T-helper 1 cell treated with Interleukin-12 subunit alpha and Interleukin-12 subunit beta and Interleukin-4 antibody, amounts not matched to agents 30 ng/mL and 1 ng/mL, for 36 hours (primary cell): ENCODE measurements around the gene PTPRG. TPM values are rescaled to one million over a fixed set of nuclear protein-coding genes. Genes with fewer than 3 reads are reported as not detected.

ENCODE experiments used
- intact Hi-C: fragments of 100-400 bp; cut with micrococcal nuclease; formaldehyde crosslinking; loops from one replicate; pipeline ENCODE4 v1.15.1; 2024
- total RNA-seq: library from RNA; stranded (reverse); gene quantifications from 2 replicates; pipeline ENCODE4 v1.2.3, GENCODE V29; 2022

The PTPRG gene
- total RNA-seq, 1 donor from 2014 or later, result 2.5 TPM

DNA sequence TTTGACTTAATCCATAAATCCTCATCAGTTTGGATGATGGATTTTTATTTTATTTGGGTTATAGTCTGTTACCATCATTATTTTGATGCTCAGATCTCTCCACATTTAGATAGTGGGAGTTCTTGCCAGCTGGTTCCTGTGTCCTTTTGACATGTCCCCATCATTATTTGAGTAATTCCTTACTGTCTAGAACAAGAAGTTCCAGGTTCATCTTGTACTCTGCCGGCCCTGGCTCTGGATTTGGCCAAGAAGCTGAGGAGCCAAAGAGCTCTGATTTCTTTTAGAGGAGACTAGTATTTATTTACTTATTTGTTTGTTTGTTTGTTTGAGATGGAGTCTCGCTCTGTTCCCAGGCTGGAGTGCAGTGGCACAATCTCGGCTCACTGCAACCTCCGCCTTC, 54.3 kb downstream of the PTPRG start:
- intact Hi-C loops, result no loop called here

DNA sequence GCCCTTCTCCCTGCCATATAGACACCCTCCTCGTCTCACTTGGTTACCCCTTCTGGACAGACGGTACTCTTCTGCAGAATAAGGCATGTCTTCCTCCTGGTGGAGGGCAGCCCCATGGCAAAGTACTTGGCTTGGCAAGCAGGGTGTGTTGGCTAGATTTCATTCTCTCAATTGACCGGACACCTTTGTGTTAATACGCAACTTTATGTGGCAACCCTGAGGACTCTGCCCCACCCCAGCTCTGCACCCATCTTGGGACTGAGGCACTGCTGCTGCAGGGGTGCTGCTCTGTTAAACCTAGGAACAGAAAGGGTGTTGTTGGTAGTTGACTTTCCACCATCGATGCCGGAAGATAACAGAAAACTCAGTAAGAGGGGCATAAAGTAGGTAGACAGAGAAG, 55.2 kb downstream of the PTPRG start:
- intact Hi-C loops, result no loop called here

DNA sequence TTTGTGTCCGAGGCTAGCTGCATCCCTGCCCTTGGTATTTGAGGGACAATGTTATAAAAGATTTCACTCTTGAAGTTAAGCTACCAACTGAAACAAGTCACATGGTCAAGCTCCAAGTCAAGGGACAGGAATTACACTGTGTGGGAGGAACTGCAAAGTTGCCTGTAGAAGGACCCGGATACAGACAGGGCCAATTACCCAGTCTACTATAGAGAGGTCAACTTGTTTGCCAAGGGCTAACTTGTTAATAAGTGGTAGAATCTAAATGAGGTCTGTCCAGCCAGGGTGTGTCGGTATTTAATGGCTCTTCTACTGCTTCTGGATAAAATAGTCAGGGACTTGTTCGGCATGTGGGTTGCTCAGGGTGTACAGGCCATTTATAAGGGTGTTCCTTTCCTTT, 55.7 kb downstream of the PTPRG start:
- intact Hi-C loops, result no loop called here

DNA sequence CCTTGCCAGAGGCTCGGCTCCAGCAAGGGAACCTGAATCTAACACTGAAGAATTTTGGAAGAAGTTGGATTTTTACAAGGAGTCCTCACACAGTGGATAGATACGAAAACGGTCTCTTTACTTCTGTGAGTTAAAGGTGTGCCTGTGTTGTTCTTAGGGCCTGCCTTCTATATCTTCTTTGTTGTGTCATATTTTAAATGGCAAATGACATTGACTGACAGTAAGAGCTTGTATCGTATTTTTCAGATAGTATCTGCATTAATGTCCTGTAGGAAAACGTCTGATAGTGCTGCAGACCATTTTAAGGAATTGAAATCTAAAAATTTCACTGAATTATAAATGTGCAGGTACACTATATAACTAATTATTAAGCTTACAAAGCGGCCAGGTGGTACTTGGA, 56.3 kb downstream of the PTPRG start:
- intact Hi-C loops, result no loop called here

DNA sequence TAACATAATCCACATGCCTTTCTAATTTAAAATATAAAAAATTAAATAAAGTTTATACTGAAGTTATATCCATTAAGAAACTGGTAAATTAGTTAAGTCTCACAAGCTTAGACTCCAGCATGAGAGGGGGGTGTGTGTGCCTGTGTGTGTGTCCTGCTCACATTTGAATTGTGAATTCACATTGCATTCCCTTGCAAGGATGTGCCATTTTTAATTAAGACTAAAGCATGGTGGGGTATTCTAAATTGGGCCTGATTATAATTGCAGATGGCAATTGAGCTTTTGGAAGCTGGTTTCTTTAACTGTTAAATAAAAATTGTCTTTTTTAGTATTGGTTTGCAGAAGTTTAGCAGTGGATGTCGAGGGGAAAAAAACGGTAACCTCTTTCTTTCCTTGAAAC, 56.9 kb downstream of the PTPRG start:
- intact Hi-C loops, result no loop called here

DNA sequence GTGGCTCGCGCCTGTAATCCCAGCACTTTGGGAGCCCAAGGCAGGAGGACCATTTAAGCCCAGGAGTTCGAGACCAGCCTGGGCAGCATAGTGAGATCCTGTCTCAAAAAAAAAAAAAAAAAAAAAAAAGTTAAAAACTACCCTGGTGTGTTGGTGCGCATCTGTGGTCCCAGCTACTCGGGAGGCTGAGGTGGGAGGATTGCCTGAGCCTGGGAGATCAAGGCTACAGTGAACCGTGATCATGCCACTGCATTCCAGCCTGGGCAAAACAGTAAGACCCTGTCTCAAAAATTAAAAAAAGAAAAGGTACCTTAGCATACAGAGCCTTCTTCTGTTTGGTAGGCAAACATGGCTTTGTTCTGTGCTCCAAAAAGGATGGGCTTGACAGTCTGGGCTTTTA, 57.5 kb downstream of the PTPRG start:
- intact Hi-C loops, result no loop called here

DNA sequence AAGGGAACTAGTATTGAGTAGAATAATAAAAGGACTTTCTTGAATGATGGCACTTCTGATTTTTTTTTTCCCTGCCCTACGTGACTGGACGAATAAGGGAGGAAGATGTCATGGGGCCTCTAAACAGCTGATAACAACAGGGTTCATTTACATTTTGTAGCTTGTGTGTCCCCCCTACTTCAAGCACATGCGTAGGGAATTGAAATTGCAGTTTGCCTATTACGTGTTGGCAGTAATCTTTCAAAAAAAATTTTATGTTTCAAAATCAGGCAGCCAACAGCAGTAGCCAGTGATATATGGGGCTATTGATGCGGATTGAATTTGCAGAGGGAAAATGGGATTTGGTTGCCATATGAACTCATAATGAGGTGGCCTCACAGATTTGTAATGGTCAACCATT, 58.7 kb downstream of the PTPRG start:
- intact Hi-C loops, result no loop called here

DNA sequence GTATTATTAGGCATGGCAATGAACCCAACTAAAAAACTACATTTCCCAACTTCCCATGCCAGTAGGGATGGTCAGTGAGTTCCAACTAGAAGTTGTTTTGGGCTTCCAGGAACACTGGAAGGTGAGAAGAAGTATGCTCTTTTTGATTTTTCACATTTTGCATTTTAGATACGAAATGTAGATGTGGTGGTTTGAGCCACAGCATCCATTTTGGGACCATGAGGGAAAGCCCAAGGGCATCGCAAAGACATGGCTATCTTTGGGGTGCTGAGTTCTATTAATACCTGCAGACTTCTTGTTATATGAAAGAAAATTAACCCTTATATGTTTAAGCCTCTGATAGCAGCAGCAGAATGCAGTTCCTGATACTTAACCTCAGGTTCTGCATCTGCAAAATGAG, 62.9 kb downstream of the PTPRG start:
- intact Hi-C loops, result no loop called here

DNA sequence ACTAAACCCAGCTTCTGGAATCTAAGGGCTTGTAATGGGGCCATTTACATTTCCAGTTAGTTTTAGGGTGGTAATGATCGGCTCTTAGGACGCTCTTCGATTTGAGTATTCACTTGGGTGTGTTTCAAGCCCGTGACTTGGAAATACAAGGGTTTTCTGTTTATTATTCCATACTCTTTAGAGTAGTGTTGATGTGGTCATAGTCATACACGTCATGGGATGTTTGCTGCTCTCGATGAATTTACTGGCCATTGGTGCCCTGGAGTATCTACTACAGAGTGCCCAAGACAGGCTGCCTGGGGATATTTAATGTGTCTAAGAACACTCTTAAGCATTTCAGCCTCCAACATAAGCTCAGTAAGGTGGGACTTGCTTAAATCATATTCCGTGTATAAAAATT, 64.1 kb downstream of the PTPRG start:
- intact Hi-C loops, result no loop called here

DNA sequence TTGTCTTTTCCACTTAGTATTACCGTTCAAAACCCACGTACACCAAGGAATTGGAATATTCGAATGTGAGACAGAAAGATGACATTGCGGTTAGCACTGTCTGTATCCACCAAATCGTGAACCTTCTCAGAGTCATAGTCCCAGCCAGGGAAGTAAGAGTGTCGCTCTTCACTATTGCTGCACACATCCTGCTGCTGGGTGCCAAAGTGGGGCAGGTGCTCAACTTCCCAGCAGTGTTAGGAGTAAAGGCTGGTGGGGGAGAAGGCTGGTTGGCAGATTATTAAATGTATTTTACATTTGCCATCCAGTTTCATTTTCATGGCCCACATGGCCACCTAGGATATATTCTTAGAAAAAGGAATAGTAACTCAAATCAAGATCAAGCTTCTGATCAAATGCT, 65.1 kb downstream of the PTPRG start:
- intact Hi-C loops, result no loop called here

DNA sequence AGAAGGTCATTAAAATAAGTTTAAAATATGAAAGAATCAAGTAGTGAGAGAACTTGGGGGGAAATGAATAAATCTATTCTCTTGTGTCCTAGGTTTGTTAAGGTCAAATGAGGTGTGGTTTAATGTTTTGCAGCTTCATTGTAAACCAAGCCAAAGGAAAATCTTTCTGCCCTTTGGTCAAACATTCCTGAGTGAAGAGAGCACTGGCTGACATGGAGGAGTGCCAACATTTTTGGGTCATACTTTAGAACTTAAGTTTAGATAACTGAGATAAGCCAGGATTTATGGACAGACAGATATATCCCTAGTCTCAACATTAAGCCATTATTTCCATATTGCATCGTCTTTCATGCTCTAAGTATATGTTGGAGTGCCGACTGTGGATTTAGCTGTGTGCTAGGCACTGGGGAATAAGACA, 66.4 kb downstream of the PTPRG start:
- intact Hi-C loops, result no loop called here

DNA sequence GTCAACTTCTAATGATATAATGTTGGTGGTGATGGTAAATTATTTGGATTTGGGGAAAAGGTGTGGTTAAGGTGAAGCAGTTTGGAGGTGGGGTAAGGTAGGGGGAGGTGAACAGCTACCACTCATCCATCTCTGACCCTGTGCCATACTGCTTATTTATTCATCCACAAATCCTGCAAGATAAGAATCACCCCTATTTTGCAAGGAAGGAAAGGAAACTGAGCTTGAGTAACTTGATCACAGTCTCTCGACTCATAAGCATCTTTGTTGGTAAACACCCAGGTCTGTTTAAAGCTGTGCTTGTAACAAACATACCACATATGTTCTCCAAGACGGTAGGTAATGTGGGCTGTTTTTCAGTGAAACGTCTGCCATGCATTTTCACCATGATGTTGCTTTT, 67.3 kb downstream of the PTPRG start:
- intact Hi-C loops, result no loop called here

DNA sequence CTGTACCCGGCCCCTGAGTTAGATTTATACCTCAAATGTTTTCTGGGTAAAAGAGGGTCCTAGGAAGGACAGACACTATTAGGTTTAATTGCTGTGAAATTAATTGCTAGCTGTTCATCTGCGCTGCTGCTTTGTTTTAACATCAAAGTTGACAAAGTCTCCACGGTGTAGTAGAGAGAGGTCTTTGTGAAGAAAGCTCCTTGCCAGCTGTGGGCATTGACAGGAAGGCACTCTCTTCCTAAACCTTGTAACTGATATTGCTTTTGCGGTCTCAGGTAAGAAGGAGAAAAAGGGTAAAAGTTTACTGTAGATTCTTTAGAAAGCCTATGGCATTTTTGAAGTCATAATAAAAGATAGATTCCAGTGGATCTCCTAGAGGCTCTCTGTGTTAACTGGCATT, 68.1 kb downstream of the PTPRG start:
- intact Hi-C loops, result no loop called here

DNA sequence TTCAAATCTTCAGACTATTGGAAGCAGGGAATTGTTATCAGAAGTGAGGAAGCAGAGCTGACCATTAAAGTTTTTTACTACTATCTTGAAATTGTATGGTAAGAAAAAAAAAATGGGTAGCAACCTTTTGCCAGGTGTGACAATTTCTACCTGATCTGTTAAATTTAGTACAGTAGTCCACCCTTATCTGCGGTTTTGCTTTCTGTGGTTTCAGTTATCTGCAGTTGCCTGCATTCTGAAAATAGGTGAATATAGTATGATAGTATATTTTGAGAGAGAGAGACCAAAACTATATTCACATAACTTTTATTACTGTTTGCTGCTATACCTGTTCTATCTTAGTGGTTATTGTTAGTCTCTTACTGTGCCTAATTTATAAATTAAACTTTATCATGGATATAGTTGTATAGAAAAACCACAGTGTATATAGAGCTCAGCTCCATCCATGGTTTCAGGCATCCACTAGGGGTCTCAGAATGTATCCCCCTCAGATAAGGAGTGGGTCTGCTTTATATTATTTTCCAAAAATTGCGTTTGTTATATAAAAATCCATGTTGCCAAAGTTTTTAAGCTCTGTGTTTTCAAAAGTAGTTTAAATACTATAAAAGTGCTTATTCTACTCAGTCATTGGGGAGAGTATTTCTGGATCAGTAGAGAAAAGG, 69.9 kb downstream of the PTPRG start:
- intact Hi-C loops, result no loop called here

DNA sequence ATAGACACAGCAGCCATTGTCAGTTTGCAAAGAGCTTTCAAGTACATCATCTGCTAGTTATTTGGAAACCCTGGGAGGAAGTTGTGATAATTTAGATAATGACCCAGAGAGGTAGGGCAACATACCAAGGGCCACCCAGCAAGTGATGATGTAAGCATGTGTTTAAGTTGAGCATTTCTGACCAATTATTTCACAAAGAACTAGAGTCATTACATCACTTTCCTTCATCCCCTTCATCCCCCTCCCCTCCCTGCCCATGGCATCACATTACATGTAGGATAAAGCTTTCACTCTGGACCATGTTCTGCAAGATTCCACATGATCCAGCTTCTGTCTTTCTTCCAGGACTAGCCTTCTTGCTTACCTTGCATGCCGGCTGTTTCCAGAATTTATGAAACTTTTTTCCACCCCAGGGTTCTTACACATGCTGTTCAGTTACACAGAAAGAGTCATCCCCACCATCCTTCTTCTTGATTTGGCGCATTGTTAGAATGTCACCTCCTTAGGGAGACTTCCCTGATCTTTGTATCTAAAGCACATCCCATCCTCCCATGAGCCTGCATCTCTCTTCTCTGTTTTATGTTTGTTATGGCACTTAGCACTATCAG, 71.3 kb downstream of the PTPRG start:
- intact Hi-C loops, result no loop called here

DNA sequence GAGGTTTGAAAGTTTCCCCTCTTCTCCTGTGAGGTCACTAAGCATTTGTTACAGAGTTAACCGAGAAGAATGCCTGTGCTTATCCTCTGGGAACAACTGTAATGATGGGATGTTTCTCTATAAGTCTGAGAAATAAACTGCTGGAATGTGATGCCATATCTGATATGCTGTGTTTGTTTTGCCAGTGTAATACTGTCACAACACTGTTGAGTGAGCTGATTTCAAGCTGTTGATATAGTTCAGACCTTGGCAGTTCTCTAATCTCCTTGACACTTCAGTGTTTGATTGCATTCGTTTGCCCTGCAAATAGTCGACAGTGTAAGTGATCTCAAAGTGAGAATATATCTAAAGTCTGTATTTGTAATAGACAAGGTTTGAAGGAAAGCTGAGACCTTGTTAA, 73.3 kb downstream of the PTPRG start:
- intact Hi-C loops, result no loop called here

DNA sequence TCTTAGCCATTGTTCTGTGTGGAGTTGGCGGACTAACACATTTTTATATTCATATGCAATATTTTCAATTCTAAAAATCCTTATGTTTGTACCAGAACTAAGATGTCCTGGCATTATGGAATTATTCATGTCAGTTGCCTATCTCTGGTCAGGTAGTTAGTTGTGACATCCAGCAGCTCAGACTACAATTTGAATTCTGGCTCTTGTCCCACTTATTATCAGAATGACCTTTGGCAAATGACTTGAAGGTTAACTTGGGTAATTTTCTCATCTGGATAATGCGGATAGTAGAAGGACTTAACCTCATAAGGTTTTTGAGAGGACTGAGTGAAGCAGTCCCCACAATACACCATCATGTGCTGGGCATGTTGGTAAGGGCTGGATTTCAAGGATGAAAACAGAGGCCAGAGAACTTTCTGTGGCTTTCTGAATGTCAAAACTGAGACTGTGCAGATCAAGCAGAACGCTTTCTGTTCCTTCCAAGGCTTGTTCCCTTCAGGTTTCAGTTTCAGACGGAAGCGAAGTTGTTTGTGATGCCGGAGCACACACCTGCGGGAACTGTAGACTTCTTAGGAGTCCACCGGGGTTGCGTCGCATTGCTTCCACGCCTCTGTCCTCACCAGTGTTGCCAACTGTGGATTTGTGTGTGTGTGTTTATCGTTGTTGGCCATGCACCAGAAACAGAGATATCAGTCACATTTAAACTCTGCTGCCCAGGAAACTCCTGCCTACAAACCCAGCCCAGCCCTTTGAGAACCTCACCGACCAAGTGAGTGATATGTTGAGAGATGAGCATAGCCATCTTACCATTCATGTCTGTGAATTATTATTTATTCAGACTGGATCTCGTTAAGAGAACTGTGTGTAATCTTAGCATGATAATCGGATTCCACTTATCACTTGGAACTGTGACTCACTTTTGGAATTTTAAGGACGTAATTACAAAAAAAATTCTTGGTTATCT, 76.0 kb downstream of the PTPRG start:
- intact Hi-C loops, result no loop called here

DNA sequence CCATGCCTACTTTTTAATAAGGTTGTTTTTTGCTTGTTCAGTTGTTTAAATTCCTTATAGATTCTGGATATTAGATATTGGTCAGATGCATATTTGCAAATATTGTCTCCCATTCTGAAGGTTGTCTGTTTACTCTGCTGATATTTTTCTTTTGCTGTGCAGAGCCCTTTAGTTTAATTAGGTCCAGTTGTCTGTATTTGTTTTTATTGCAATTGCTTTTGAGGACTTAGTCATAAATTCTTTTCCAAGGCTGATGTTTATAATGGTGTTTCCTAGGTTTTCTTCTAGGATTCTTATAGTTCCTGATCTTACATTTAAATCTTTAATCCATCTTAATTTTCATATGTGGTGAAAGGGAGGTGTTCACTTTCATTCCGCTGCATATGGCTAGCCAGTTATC, 77.4 kb downstream of the PTPRG start:
- intact Hi-C loops, result no loop called here

DNA sequence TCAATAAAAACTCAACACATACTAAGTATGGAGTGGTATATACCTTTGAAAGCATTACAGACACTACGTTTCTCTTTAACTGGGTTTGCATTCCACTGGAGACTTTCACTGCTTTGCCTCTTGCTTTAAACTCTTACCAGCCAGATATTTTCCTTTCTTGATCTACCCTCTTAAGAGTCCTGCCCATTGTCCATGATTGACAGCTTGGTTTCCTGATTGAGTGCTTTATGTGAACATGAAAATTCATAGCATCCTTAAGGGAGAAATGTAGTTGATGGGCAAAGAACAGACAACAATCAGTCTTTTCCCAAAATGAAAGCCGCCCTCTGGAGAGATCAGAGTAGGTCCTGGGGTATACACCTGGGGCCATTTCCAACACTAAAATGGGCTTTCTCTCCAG, 78.6 kb downstream of the PTPRG start:
- intact Hi-C loops, result no loop called here

DNA sequence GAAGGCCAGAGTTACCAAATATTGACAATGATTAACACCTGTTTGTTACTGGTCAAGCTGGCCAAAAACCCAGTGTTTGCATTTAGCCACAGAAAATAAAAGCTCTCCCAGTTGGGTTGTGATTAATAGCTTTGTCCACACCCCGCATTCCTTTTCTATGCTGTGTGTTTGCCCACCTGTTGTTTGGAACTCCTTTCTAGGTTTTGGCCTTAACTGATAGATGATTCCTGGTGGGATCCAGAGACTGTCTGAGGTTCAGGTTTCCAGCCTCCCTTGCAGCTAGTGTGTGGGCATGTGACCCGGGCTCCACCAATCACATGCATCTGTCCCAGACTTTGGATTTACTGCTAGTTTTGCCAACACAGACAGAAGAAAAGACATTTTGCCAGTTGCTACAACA, 83.8 kb downstream of the PTPRG start:
- intact Hi-C loops, result no loop called here

DNA sequence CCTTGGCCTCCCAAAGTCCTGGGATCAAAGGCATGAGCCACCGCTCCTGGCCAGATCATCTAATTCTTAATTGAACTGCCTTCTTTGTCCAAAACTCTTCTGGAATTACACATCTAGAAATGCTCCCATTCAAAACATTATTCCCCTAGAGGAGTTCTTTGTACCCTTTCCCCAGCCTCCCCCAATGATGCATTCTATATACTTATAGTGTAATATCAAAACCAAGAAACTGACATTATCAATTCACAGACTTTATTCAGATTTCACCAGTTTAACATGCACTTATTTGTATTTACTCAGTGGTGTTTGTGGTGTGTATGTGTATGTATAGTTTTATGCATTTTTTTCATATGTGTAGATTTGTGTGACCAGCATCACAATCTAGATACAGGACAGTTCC, 85.0 kb downstream of the PTPRG start:
- intact Hi-C loops, result no loop called here

DNA sequence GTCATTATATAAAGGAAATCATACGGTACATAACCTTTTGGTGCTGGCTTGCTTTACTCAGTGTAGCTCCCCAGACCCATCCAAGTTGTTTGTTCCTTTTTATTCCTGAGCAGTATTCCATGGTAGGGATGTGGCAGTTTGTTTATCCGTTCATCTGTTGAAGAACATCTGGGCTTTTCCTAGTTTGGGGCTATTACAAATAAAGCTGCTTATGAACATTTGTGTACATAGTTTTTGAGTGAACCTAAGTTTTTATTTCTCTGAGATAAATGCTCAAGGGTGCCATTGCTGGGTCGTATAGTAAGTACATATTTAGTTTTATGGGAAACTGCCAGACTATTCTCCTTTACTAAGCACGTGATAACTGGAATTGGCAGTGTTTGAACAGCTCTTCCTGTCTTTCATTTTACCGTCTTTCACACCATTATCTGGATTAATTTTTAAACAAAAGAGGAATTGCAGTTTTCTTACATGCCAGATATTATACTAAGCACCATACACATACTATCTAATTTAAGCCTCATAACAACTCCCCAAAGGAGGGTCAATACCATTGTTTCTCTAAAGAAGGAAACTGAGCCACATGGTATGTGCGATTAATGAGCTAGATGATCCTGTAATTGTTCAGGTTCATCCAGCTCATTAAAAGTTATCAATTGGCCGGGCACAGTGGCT, 85.6 kb downstream of the PTPRG start:
- intact Hi-C loops, result no loop called here
